NB4 (cell line): Measurements from ENCODE around the gene SLC12A2.

Experiments
- DNase-seq: peaks from one replicate; pipeline ENCODE4 v3.0.0; 2010; ENCODE audit warnings: low read depth
- H3K4me3 ChIP-seq: one replicate; pipeline ENCODE4 v1.5.1; 2011; ENCODE audit warnings: mild to moderate bottlenecking, low read depth, low read length, moderate library complexity
- CTCF ChIP-seq: IDR thresholded peaks from one replicate; pipeline ENCODE4 v1.5.1; 2012; ENCODE audit warnings: low read depth, low read length
- MAX ChIP-seq: IDR thresholded peaks from 2 replicates; pipeline ENCODE4 v1.6.1; 2011; ENCODE audit warnings: low read depth, low read length
- MYC ChIP-seq: IDR thresholded peaks from 2 replicates; pipeline ENCODE4 v1.6.1; 2011; ENCODE audit warnings: low read depth, low read length
- POLR2A ChIP-seq: IDR thresholded peaks from 2 replicates; pipeline ENCODE4 v1.6.1; 2011; ENCODE audit warnings: mild to moderate bottlenecking; ENCODE audit not compliant: insufficient read length; ENCODE audit errors: extremely low read depth

SLC12A2 gene

GRCh38 chr5:128053291-128053954 lies 30.1 kb upstream of the SLC12A2 start:
- DNase-seq = peak; percentile 1

GRCh38 chr5:128060644-128061385 lies 22.8 kb upstream of the SLC12A2 start:
- no peak overlapping the region for H3K4me3 ChIP-seq
- DNase-seq = no peak
- TF ChIP-seq MAX = no peak
- no peak for TF ChIP-seq CTCF
- no peak for TF ChIP-seq POLR2A
- TF ChIP-seq MYC = no peak

More at GRCh38 chr5:128053291-128053954, 30.1 kb upstream of the SLC12A2 start:
- TF ChIP-seq MYC = no peak
- no peak for TF ChIP-seq MAX
- no peak for TF ChIP-seq CTCF
- TF ChIP-seq POLR2A = no peak
- no peak overlapping the region for H3K4me3 ChIP-seq

- no peak overlapping the region for H3K4me3 ChIP-seq
- no peak for DNase-seq
- TF ChIP-seq CTCF (no peak), MYC (no peak), MAX (no peak), POLR2A (no peak)
Measured at GRCh38 chr5:128062172-128062746, 21.3 kb upstream of the SLC12A2 start.

- no peak for DNase-seq
- H3K4me3 ChIP-seq = no peak overlapping the region
- TF ChIP-seq MYC (no peak), CTCF (no peak), POLR2A (no peak), MAX (no peak)
Measured at GRCh38 chr5:128074171-128074570, 9.4 kb upstream of the SLC12A2 start.

GRCh38 chr5:128074953-128075352 lies 8.6 kb upstream of the SLC12A2 start:
- no peak for DNase-seq
- no peak overlapping the region for H3K4me3 ChIP-seq
- no peak for TF ChIP-seq CTCF
- TF ChIP-seq MYC = no peak
- no peak for TF ChIP-seq MAX
- TF ChIP-seq POLR2A = no peak
